B cell (primary cell): Measurements from ENCODE around the gene NID1. TPM values are rescaled to one million over a fixed set of nuclear protein-coding genes. Genes with fewer than 3 reads are reported as not detected.

Experiments used
- ATAC-seq: fragments of 200-7000 bp; cut with Tn5 transposase; one replicate; pipeline ENCODE4 v1.10.0; 2021; ENCODE audit warnings: low read depth, mild to moderate bottlenecking, moderate number of reproducible peaks, moderate library complexity
- CTCF ChIA-PET: fragments of 350-600 bp; sonication (Branson Sonifier 250); formaldehyde crosslinking; loops from one replicate; lab custom pipeline; 2021; ENCODE audit warnings: antibody characterized with exemption, inconsistent platforms; lab: Charles Lee
- POLR2A ChIA-PET: fragments of 350-600 bp; sonication (Branson Sonifier 250); formaldehyde crosslinking; loops from one replicate; lab custom pipeline; 2021; ENCODE audit warnings: antibody characterized with exemption; lab: Charles Lee
- DNase-seq: peaks from one replicate; pipeline ENCODE4 v3.0.0; 2013
- H2AFZ ChIP-seq: 2 replicates; pipeline ENCODE4 v1.6.1; 2012; ENCODE audit warnings: mild to moderate bottlenecking, low read depth, low read length; ENCODE audit not compliant: insufficient read depth, poor library complexity, severe bottlenecking
- H3K27ac ChIP-seq, 2 donors: 1 replicate in 1 of 2; 2 replicates in 1 of 2; pipeline ENCODE4 v1.5.1; 2012 to 2013; ENCODE audit warnings: low read length in 2 of 2, mild to moderate bottlenecking in 2 of 2, moderate library complexity in 1 of 2
- H3K27me3 ChIP-seq, 4 experiments: fragments of 200-600 bp in 1 of 4; sonication (generic) in 1 of 4; replicated peaks in 1 of 4; 1 replicate in 2 of 4; 2 replicates in 2 of 4; pipeline versions ENCODE4 v1.6.1 to v1.7.0; 2013 to 2016; ENCODE audit warnings: low read length in 3 of 4, mild to moderate bottlenecking in 2 of 4, mixed read lengths in 1 of 4, moderate library complexity in 1 of 4; ENCODE audit not compliant: insufficient read depth in 4 of 4, control insufficient read depth in 3 of 4; ENCODE audit errors: control extremely low read depth in 1 of 4
- H3K36me3 ChIP-seq, 2 experiments: replicated peaks in 1 of 2; 1 replicate in 1 of 2; 2 replicates in 1 of 2; pipeline versions ENCODE4 v1.6.1 to v1.7.1; 2013; ENCODE audit warnings: low read length in 1 of 2; ENCODE audit not compliant: insufficient read depth in 2 of 2, control insufficient read depth in 1 of 2; ENCODE audit errors: control extremely low read depth in 1 of 2, extremely low read depth in 1 of 2
- H3K4me1 ChIP-seq, 2 donors: fragments of 200-600 bp in 1 of 2; sonication (generic) in 1 of 2; 1 replicate in 1 of 2; 2 replicates in 1 of 2; pipeline versions ENCODE4 v1.5.1 to v1.6.1; 2013 to 2017; ENCODE audit warnings: low read length in 2 of 2; ENCODE audit not compliant: control insufficient read depth in 2 of 2, insufficient read depth in 2 of 2
- H3K4me2 ChIP-seq: replicated peaks from 2 replicates; pipeline ENCODE3; 2012; ENCODE audit warnings: mild to moderate bottlenecking, low read depth, low read length; ENCODE audit not compliant: poor library complexity, severe bottlenecking
- H3K4me3 ChIP-seq, 5 experiments: fragments of 200-600 bp in 1 of 5; sonication (generic) in 1 of 5; 1 replicate in 3 of 5; 2 replicates in 2 of 5; pipeline versions ENCODE4 v1.5.1 to v1.7.0; 2011 to 2016; ENCODE audit warnings: low read length in 4 of 5, mild to moderate bottlenecking in 4 of 5, low read depth in 2 of 5, control low read depth in 1 of 5, moderate library complexity in 1 of 5; ENCODE audit not compliant: insufficient read depth in 1 of 5; ENCODE audit errors: control extremely low read depth in 1 of 5, extremely low read depth in 1 of 5
- H3K79me2 ChIP-seq: fragments of 200-600 bp; sonication (generic); one replicate; pipeline ENCODE4 v1.6.0; 2016; ENCODE audit warnings: low read length; ENCODE audit not compliant: control insufficient read depth, insufficient read depth
- H3K9ac ChIP-seq: fragments of 200-600 bp; sonication (generic); 2 replicates; pipeline ENCODE4 v1.6.1; 2017; ENCODE audit warnings: mild to moderate bottlenecking, low read length, moderate library complexity
- H3K9me3 ChIP-seq, 3 donors: one replicate each; pipeline versions ENCODE4 v1.6.1 to v1.7.1; 2013; ENCODE audit warnings: low read length in 2 of 3; ENCODE audit not compliant: control insufficient read depth in 2 of 3, insufficient read depth in 1 of 3; ENCODE audit errors: control extremely low read depth in 1 of 3
- H4K20me1 ChIP-seq: 2 replicates; pipeline ENCODE4 v1.6.0; 2012; ENCODE audit warnings: mild to moderate bottlenecking, low read length; ENCODE audit not compliant: insufficient read depth, control insufficient read depth, poor library complexity, severe bottlenecking
- H3K27ac Mint-ChIP-seq: one replicate; pipeline ENCODE4 v1.8.0; 2021; ENCODE audit warnings: mixed read lengths
- H3K27me3 Mint-ChIP-seq: one replicate; pipeline ENCODE4 v1.8.0; 2021; ENCODE audit warnings: mixed read lengths
- H3K4me1 Mint-ChIP-seq: one replicate; pipeline ENCODE4 v1.8.0; 2021; ENCODE audit warnings: mixed read lengths
- H3K4me3 Mint-ChIP-seq: one replicate; pipeline ENCODE4 v1.8.0; 2021; ENCODE audit warnings: mixed read lengths
- H3K9me3 Mint-ChIP-seq: one replicate; pipeline ENCODE4 v1.8.0; 2022; ENCODE audit warnings: mixed read lengths; ENCODE audit not compliant: insufficient read depth
- CTCF ChIP-seq: fragments of 200-600 bp; IDR thresholded peaks from one replicate; pipeline ENCODE4 v1.8.0; 2022; ENCODE audit warnings: antibody characterized with exemption, mild to moderate bottlenecking
- EZH2 ChIP-seq: IDR thresholded peaks from 2 replicates; pipeline ENCODE4 v1.6.1; 2012; ENCODE audit warnings: borderline replicate concordance, low read depth, mild to moderate bottlenecking, moderate library complexity, low read length; ENCODE audit not compliant: insufficient read depth, poor library complexity, severe bottlenecking
- WGBS: methylation state at CpG from one replicate; pipeline ENCODE4 v1.1.5; 2013; ENCODE audit warnings: missing lambda C conversion rate; ENCODE audit not compliant: insufficient coverage; 5-methylcytosine and 5-hydroxymethylcytosine counted together
- intact Hi-C: fragments of 100-400 bp; cut with micrococcal nuclease; formaldehyde crosslinking; loops from one replicate; pipeline ENCODE4 v1.10.0; 2022
- polyA plus RNA-seq: library from polyadenylated mRNA; depleted of rRNA; stranded (reverse); fragments of >200 nt; gene quantifications from 2 replicates; pipeline ENCODE4 v1.2.3, GENCODE V29; 2012
- total RNA-seq, 2 donors: library from RNA; stranded (reverse); fragments of 120-200 nt in 1 of 2; gene quantifications; 1 replicate in 1 of 2; 2 replicates in 1 of 2; pipeline versions ENCODE4 v1.2.3 to v1.2.4, GENCODE V29; 2013 to 2022

The NID1 gene
- total and polyA plus RNA-seq, 2 donors (not counting 1 experiment from before 2014, with no cell fraction given) = 0.06 TPM; not detected in 1

- Histone ChIP-seq H3K79me2 (peaks cover 5% of the 10 kb centered on the region), H3K36me3 (no peaks in the 10 kb centered on the region), H3K9me3 (peaks cover 0 to 4% (median 0%) of the 10 kb centered on the region in 3 donors), H3K9ac (no peak overlapping the region), H2AFZ (no peak overlapping the region), H3K4me2 (peak overlapping the region; percentile 4), H3K4me3 (no peak overlapping the region), H3K27ac (peak overlapping the region in 1 of 2 donors; percentile 32), H3K4me1 (peaks cover 79 to 84% of the 10 kb centered on the region in 2 donors), H4K20me1 (no peaks in the 10 kb centered on the region), H3K27me3 (no peaks in the 10 kb centered on the region)
- ChIA-PET POLR2A (no interaction called here), CTCF (interaction anchor here (0.6 to 3.4 kb wide), 8 partner anchors 7 to 97 kb away, joined by 3 to 14 read pairs (median 4); partner anchors contain the start of gene LYST)
- intact Hi-C loops = no loop called here
- peaks cover 79% of the 10 kb centered on the region for H3K4me1 Mint-ChIP-seq
- no peaks in the 10 kb centered on the region for H3K9me3 Mint-ChIP-seq
- no peak for DNase-seq
- H3K4me3 Mint-ChIP-seq = peak overlapping the region; percentile 27
- no peak for TF ChIP-seq CTCF
- TF ChIP-seq EZH2 = no peak
- 97% methylated on average over 6 of the region's 6 CpGs for WGBS
- no peaks in the 10 kb centered on the region for H3K27me3 Mint-ChIP-seq
- peak overlapping the region; percentile 83 for H3K27ac Mint-ChIP-seq
- no peak for ATAC-seq
Observed at GRCh38 chr1:235940285-235940684, 124.6 kb downstream of the NID1 start.

GRCh38 chr1:235939480-235939775 is 125.5 kb downstream of the NID1 start:
- Mint-ChIP-seq H3K27me3 (no peaks in the 10 kb centered on the region), H3K27ac (peak overlapping the region; percentile 87), H3K9me3 (no peaks in the 10 kb centered on the region), H3K4me3 (peak overlapping the region; percentile 72), H3K4me1 (peaks cover 80% of the 10 kb centered on the region)
- Histone ChIP-seq H2AFZ (no peak overlapping the region), H3K4me1 (peaks cover 84 to 86% of the 10 kb centered on the region in 2 donors), H3K36me3 (no peaks in the 10 kb centered on the region), H3K27me3 (no peaks in the 10 kb centered on the region), H3K9me3 (peaks cover 0 to 4% (median 0%) of the 10 kb centered on the region in 3 donors), H3K79me2 (peaks cover 5% of the 10 kb centered on the region), H3K9ac (peak overlapping the region; percentile 31), H3K27ac (peak overlapping the region; percentile 79 to 89), H4K20me1 (no peaks in the 10 kb centered on the region), H3K4me2 (peak overlapping the region; percentile 62), H3K4me3 (no peak overlapping the region)
- POLR2A ChIA-PET = interaction anchor here (1.3 kb wide), 1 partner anchor 33 kb away, joined by 3 read pairs; no protein-coding TSS in a partner anchor
- no peak for TF ChIP-seq EZH2
- no peak for TF ChIP-seq CTCF
- no CpG with 5 or more reads among the region's 1 CpG for WGBS
- DNase-seq (no peak), ATAC-seq (no peak)
- CTCF ChIA-PET = interaction anchor here (1.3 to 3.4 kb wide), 5 partner anchors 9 to 97 kb away, joined by 4 to 14 read pairs (median 7); partner anchors contain the start of gene LYST
- intact Hi-C loops = loop anchor here (2.0 kb wide), 2 partner anchors 15 to 31 kb away; no protein-coding TSS in a partner anchor
